ENCODE results near the gene GDNF.

Gene GDNF

DNA sequence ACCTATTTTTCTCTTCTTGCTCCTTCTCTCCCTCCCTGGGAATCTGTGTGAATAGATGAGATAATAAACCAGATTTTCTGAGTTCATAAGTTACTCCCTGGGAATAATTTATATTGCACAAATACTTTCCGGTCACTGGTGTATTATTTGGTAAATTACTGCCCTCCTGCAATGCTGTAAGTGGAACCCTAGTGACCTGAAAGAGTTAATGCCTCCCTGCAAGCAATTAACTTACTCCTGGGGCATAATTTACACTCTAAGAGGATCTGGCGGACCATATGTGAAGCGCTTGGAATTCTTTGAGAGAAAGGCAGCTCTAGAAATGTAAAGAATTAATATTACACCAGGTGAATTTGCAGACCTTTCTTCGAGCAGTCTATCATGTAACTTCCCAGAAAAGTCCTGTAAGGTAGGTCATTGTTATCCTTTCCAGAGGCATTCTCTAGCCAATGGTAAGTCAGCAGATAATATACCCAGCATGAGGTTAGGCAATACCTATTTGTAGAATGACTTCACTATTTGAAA is 7.0 kb upstream of the GDNF start:
- no peak for DNase-seq (ENCODE audit: low spot score)

DNA sequence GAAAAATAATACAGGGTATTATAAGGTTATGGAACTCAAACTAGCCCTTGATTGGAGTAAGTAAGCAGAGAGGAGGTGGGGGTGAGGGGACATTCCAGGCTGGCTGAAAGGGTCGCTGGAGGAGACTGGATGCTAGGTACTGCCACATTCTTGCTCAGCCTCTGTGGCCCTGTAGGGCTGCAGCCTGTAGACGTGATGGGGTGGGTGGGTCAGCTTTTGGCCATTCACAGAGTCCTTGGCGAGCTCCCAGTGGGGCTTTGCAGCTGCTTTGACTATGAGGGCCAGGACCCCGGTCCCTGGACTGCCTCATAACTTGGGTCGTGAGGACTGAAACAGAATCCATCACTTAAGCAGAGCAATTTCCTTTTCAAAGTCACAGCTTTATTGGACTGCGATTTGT is 4.2 kb upstream of the GDNF start:
- no peak for DNase-seq (ENCODE audit: low spot score)

DNA sequence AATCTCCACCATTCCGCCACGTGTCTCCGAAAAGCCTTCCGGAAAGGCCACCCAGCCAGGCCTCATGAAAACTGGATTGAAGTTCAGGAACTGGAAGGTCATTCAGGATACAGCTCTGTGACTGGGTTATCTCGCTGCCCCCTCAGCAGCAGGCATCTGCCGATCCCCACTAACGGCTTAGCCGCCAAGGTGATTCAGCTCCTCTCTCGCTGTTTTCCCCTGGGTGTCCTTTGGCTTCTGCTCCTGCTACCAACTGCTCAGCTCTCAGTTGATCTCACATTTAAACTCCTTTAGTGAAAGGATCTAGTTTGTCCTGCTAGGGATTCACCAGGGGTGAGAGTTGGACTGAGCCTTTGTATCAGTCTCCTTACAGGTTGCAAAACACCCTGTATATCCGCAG is 2.2 kb upstream of the GDNF start:
- DNase-seq (ENCODE audit: low spot score) = no peak

DNA sequence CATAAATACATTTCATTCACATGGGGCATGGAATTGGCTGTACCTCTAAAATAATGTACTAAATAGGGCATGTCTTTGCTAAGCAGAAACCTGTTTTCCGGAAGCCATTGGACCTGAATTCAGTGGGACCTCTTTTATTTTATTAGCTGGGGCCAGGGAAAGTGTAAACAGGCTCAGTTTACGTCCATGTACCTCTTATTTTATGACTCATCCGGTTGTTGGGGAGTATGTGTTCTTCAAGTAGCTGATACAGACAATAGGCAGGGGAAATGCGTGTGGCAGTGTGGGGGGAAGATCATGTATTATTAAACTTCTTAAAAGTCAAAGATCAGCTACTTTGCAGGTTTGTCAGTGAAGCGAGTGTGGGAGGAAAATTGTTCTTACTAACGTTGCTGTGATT is 1.4 kb upstream of the GDNF start:
- DNase-seq (ENCODE audit: low spot score) = no peak

DNA sequence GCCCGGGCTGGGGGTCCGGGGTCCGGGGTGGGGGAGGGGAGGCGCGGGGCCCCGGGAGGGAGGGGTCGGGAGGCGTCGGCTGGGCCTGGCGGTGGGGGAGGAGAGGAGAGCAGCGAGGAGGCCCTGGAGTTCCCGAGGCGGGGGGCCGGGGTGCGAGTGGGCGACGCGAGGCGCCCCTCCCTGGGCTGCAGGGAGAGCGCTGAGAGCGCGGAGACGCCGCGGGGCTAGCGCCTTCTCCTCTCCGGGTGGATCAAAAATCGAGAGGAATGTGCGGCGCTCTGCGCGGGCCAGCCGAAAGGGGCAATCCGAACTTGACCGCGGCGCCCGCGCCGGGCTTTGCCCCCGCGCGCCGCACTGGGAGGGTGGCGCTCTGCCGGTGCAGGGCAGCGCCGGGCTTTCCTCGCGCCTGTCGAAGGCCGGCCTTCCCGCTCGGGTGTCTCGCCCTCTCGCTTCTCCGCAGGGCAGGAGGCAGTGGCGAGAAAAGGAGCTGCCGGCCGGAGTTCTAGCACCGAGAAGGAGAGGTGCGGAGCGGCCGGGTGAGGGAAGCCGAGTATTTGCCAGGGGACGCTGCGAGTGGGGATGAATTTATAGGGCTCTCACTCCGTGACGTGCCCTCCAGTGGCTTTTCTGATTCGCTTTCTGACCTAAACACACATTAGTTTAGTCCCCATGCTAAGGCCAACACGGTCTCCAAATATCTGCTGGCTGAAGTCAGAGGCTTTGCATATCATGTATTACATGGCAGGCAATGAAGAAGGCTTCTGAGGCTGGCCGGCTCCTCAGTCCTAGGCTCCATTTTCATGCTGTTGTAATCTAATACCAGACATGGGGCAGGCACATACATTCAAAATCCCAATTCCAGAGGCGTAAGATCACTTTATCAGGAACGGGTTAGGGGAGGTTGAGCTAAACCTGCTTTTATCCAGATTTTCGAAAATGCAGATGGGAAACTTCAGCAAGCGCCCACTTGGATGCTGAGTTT is 503 bp upstream of the GDNF start:
- DNase-seq (ENCODE audit: low spot score) = peak; percentile 88

DNA sequence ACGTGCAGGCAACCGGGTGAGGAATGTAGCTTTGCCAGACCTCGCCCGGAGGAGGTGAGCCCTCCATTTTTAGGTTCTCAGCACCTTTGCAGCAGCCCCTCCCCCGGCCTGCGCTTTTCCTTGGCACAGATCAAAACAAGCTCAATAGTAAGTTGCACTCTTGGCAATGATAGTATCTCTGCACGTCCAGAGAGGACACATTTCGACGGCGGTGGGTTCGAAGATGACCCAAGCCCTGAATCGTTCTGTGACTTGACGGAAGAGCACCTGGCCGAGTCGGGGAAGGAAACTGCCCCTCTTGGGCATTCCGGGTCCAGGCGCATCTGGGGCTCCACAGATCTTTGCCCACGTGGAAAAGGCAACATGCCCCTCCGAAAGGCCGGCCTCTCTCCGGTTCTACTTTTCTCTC is 904 bp downstream of the GDNF start:
- peak; percentile 37 for DNase-seq (ENCODE audit: low spot score)

DNA sequence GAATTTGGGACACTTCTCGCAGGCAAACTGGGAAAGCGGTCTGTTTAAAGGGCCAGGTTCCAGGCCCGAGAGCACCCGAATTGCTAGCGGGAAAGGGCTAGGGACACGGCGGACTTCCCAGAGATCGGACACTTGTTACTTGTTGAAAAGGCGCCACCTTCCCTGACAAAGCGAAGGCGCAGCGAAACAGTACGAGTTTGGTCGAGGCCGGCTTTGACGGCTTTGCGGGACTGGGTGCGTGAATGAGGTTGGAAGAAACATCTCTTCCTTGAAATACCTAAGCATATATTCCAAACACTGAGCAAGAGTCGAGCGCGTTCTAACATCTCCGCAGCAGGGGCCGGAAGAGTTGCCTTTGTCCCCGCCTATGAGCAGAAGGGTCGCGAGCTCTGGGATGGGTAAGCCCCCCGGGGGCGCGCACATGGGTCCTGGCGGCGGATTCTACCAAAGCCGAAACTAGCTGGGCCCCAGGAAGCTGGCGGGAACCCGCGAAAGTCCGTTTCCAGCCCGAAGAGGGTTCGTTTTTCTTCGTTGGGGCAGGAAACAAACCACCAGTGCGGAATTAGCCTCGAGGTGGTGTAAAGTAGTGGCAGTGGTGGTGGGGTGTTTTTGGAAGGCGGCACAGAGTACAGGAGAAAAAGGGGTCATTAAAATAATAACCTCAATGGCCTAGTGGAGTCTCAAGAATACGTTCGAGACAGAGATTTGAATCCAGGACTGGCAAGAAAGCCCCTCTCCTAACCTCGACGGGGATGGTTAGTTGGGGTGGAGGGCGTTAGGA is 1.5 kb downstream of the GDNF start:
- DNase-seq (ENCODE audit: low spot score) = peak; percentile 64

DNA sequence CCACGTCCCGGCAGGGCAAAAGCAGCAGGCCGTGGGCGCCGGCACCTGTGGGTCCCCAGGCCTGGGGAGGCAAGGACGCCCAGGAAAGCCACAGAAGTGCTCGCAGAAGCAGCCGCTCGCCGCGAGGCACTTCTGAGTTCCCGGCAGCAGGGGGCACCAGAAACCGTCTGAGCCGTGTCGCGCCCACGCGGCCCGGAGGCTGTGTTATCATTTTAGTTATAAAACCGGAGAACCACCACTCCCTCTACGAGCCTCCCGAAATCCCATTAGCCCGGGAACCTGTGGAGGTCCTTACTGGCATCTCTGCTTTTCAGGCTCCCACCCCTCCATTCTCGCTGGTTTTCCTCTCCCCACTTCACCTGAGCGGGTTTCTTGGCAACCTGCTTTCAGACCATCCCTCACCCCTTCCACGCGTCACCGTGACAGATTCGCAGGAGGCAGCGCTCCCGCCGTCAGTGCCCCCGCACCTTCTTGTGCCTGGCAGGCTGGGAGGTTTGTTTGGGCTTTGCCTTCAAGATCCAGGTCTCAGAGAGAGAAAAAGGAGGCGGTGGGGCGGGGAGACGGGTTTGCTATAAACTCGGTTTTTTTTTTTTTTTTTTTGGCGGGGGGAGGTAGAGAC is 2.3 kb downstream of the GDNF start:
- DNase-seq (ENCODE audit: low spot score) = peak; percentile 91

DNA sequence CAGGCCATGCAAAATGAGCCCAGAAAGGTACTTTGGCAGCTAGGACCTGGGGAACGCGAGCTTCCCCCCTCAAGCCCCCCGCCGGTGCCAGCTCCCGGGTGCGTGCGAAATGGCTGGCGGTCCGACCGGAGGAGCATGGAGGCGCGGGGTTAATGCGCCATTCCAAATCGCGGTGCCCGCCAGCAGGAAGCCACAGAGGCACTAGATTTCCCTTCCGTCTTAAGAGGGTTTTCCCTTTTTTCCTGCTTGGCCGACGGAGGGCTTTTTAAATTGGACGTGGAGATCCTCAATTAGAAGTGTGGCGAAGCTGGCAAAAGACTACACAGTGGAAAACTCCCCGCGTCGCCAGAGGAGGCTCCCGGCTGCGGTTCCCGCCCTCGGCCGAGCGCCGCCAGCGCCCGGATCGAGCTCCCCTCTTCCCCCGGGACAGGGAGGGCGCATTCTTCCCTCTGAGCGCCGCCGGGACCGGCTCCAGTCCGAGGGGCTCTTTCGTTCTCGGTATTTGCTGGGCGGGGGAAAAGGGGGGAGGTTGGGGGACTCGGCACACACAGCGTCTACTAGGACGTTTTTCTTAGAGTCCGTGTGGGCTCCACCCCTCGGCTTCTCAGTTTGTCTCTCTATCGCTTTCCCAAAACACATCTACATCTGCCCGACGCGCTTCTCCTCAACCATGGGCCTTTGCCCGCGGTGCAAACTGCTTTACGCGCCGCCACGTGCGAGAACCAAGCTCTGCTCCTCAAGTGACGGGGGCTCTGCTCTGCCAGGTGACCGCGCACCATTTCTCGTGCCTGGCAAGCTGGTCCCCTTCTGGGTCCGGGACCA is 3.0 kb downstream of the GDNF start:
- DNase-seq (ENCODE audit: low spot score) = peak; percentile 85

DNA sequence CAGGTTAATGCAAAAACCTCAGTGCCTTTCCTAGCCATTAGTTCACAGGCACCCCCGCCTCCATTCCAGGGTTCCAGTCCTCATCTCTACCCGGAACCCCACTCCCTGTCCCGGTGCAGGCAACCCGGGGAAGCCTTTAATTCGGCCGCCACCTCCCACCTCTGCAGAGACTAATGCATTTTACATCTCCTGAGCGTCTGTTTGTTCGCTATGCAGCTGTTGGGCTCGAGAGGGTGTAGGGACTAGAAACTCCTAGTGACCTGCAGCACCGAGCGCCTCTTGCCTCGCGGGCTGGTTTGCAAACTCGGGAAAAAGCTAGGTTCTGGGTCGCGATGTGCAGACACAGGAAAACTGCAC is 3.6 kb downstream of the GDNF start:
- no peak for DNase-seq (ENCODE audit: low spot score)

DNA sequence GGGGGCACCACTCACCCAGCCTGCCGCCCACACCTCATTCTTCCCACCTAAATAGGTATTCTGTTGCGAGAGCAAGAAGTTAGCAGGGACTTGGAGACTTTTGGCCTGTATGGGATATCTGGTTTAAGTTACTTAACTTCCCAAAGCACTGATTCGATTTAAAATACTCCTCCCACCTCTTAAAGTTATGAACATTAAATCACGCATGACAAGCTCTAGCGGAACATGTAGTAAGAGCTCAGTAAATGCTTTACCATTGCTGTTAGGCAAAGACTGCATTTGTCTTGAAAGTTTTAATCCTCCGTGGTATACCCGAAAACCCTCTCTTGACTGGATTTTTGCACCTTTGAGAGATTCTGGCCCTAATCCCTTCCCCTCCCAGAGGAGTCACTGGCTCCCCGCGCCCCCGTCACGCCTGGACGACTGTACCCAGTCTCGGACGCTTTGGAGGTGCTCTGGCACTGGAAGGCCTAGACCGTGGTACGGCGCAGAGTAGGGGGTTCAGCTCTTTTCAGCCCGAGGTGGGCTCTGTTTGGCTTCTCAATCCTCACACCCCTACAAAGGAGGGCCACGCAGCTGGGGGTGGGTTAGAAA is 4.4 kb downstream of the GDNF start:
- no peak for DNase-seq (ENCODE audit: low spot score)

DNA sequence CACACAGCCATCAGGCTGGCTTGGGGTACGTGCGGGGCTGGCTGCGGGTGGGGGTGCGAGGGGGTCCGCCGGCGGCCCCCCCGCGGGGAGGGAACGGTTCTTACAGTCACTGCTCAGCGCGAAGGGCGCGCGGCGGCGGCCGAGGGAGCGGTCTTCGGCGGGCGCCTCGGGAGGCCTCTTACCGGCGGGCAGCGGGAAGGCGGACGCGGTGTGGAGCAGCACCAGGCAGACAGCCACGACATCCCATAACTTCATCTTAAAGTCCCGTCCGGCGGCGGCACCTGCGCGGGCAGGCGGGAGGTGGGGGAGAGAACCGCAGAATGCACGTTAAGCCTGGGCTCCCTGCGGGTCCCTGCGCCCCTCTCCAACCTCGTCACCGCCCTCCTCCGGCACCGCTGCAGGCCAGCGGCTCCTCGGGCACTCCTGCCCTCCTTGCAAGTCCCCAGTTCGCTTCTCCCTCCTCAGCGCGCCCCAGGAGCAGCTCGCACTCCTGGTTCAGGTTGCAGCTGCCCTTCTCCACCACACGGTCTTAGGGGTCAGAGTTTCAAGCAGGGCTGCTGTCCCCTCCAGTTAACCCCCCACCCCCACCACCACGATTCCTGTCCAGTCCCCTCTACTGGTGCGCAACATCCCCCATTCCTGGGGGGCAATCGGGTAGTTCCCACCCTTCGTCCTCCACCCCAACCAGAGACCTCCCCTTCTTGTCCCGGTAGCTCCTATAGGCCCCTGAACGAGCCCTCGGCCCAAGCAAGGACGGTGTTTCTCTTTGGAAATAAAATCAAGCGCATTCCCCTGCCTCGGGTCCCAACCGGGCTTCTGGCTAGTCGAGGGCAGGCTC is 5.1 kb downstream of the GDNF start:
- no peak for DNase-seq (ENCODE audit: low spot score)

DNA sequence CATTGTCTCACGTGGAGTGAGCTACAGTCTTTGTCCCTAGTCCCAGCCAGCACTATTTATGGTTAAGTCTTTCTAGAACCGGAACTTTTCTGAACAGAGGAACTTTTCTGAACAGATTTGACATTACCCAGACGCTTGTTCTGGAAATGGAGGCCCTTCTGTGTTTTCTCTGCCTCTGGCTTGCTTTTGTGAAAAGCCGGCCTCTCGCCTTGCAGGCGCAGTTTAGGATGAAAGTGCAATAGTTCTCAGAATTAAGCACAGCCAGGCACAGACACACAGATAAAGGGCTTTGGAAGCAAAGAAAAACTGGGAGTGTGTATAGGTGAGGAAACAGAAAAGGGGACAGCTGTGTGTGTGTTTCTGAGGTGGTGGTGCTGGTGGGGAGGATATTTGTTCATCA is 5.9 kb downstream of the GDNF start:
- no peak for DNase-seq (ENCODE audit: low spot score)

DNA sequence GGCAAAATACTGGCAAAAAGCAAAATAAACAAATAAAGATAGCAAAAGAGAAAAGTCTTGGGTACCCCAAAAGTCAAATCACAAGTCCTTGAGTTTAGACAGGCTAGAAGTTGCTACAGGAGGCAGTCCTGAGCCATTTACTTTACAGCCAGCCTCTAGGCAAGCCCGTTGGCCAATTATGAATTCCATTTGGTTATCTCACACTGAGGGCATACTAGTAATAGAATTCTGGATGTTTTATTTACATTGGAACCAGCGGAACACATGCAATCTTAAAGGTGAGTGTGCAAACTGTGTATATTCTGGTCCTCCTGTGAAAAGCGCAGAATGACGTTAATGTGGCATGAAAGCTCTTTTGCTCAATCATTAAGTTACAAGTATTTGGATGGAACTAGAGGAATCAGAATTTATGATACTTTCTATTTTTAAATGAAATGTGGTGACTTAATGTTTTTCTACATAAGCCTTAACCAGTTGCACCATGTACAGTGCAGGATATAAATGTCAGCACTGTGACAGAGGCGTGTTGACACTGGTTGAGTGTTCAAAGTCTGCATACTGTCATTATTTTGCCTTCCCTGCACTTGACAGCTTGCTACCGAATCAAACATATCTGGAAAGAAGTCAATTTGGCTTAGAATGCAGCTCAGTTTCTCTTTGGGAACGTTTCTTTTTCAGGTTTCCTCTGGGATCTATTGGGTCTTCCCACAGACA is 7.9 kb downstream of the GDNF start:
- no peak for DNase-seq (ENCODE audit: low spot score)

DNA sequence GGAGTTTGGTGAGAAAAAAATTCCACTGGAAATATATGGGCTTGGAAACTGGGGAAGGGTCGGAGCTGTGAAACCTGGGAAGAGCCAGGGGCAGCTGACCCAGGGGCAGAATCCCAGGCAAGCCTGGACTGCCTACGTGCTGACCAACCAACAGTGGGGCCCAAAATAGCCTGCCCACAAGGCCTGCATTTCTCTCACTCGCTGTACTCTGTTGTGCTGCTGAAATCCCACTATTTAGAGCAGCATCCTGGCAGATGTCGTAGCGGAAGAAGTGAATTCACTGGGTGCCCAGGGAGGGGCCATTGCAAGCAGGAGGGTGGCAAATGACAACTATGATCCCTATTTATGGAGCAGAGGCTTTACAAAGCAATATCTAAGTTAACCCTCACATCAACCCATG is 9.5 kb downstream of the GDNF start:
- no peak for DNase-seq (ENCODE audit: low spot score)

DNA sequence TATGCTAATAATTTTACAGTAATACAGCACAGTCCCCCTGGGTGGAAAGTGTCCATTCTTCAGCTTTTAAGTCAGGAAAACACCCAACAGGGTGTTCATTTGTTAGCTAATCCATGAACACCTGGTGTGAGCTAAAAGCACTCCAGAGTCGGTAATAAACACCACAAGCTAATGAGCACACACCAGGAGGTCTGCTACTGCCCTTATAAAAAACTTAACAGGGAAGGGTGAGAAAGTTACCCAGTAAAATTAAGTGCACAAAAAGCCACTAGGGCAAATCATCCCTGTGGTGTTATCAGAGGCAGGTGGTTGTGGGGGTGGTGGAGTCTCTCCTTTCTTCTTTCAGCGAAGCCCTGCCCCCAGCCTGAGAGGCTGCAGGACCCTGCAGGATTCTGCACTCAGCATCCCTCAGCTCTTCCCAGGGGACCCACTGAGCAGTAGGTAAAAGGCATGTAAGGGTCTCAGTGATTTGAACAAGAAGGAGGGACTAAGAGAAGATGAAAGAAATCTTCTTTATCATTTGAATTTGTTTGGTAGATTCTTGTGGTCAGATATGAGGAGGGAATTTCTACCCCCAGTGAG is 14.4 kb downstream of the GDNF start:
- no peak for DNase-seq (ENCODE audit: low spot score)

DNA sequence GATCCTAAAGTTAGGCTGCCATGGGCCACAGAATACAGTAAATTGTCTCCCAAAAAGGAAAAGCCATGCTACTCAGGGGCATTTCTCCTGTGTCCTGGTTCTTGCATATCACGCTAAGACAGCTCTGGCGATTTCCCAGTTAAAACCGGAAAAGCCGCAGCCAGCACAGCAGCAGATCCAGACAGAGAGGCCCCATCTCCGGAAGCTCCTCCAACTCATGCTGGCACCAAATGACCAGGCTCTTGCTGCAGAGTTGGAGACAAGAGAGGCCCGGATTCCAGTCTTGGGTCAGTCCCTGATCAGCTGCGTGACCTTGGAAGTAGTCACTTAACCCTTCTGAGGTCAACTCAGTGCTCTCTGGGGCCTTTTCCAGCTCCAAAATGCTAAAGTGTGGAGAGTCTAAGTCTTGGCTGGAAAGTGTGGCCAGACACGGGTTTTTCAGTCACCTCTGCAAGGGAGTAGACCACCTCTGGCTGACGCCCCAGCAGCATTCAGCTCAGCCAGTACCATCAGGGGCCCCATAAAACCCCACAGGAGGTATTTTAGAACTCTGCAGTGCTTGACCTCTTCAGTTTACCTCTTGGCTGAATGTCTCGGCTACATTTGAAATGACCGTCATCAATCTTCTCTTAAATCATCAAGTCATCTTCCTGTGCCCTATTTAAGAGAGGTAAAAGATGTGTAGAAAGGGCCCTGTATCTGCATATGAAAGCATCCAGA is 16.2 kb downstream of the GDNF start:
- no peak for DNase-seq (ENCODE audit: low spot score)

DNA sequence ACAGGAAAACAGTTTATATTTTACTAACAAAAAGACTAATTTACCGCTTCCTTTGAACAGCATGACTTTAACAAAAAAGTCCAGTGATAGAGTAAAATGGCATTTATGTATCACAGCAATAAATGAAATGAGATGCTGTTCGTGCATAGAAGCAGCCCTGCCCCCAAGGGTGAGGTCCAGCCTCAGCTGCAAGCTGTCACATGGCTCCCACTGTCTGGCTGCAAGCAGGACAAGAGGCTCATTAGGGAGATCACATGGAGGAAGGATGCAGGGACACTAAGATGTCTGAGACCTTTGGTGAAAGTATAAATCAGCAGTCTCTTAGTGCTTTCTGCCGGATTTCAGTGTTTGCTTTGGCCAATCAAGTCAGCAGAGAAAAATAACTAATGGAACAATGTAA is 23.0 kb downstream of the GDNF start:
- DNase-seq (ENCODE audit: low spot score) = no peak

DNA sequence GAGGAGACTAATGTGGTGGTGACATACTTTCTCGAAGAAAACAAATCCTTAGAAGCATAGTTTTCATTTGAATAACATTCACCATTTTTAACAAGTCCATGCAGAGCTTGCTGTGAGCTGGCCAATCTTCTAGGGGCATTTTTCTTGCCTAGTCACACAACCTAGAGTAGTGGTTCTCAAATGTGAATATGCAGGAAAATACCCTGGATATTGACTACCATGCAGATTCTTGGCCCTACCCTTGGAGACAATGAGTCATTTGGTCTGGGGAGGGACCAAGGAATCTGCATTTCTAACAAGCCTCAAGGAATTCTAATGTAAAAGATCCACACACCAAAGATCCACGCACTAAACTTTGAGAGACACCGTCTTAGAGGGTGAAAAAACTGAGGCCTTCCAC is 23.5 kb downstream of the GDNF start:
- no peak for DNase-seq (ENCODE audit: low spot score)
